Activated CD8-positive, alpha-beta memory T cell treated with anti-CD3 and anti-CD28 coated beads, Interleukin-2, amount 50 U/mL, for 48 hours (primary cell): Measurements from ENCODE around the gene EBF4.

Source experiments
- DNase-seq: peaks from one replicate; pipeline ENCODE4 v3.0.0-alpha.2; 2020

EBF4 gene

GRCh38 chr20:2700913-2701620, 8.5 kb downstream of the EBF4 start:
- DNase-seq = peak; percentile 28

DNA sequence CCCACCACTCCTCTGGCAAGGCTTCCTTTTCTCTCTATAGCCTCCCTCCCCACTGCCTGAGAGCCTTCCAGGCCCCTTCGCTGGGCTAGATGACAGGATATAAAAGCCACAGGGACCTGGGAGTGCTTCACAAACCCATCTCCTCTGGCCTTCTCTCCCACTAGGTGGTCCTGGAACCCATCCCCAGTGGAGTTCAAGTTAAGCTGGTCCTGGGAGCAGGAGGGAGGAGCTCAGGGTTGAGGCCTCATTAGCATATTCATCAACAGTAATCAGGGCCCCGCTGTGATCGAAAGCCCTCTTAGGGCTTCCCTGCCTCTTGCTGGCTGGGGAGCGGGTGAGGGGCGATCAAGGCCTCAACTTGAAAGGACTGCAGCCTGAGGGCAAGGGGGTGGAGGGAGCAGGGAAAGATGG, 9.1 kb downstream of the EBF4 start:
- DNase-seq = peak; percentile 28

DNA sequence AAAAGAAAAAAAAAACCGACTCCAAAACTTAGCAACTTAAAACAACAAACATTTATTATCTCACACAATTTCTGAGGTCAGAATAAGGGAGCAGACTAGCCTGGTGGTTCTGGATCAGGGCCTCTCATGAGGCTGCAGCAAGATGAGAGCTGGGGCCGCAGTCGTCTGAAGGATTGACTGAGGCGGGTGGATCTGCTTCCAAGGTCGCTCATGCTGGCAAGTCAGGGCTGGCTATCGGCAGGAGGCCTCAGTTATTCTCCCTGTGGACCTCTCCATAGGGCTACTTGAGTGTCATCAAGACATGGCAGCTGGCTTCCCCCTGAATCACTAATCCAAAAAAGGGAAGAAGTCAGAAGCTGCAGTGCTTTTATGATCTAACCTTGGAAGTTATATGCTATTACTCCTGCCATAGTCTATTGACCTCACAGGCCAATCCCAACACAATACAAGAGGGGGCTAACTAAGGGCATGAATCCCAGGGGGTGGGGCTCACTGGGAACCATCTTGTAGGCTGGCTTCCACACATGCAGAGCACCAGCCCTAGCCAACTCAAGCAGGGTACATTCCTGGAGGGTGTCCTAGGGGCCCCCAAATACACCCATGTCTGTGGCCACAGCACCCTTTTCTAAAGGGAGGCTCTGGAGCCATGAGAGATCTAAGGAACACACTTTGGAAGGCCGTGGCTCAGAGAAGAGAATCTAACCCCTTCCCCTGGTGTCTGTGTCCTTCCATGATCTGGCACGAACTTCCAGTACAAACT, 11.3 kb downstream of the EBF4 start:
- peak; percentile 33 for DNase-seq

DNA sequence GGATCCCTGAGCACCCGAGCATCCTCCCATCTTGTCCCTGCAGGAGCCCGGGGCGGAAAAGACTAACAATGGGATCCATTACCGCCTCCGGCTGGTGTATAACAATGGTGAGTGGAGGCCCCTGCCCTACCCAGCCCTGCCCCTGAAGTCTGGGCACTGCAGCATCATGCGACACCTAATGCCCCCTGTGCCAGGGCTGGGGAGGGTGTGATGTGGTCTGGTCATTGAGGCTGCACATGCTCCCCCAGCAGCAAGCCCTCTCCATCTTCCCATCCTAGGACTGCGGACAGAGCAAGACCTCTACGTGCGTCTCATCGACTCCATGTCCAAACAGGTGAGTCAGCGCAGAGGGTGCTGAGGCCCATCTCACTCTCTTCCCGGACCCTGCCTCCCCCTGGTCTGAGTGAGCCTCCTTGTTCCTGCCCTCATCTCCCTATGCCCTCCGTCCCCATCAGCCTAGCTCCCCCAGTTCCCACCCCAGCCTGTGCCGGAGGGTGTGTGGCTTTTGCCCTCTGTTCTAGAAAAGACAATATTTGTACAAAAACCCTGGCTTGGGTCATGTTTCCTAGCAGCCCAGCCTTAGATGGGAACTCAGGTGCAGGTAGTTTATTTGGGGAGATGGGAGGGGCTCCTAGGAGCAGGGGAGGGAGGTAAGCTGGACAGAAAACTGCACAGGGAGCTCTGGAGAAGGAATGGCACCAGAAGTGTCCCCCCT, 13.5 kb downstream of the EBF4 start:
- peak; percentile 36 for DNase-seq

- DNase-seq = peak; percentile 50
Observed at GRCh38 chr20:2706688-2707352, 14.2 kb downstream of the EBF4 start.

GRCh38 chr20:2707353-2708072, 14.9 kb downstream of the EBF4 start:
- DNase-seq = peak; percentile 45

GRCh38 chr20:2708073-2708415, 15.5 kb downstream of the EBF4 start:
- DNase-seq = no peak

DNA sequence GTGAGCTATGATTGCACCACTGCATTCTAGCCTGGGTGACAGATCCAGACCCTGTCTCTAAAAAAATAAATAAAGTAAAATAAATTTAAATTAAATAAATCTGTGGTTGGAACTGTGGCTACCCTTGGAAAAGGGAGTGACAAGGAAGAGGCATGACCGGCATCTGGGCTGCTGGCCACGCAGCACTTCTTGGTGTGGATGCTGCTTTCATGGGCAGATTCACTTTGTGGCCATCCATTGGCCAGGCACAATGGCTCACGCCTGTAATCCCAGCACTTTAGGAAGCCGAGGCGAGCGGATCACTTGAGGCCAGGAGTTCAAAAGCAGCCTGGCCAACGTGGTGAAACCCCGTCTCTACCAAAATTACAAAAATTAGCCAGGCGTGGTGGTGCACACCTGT, 16.1 kb downstream of the EBF4 start:
- DNase-seq = peak; percentile 25

- DNase-seq = peak; percentile 38
Observed at GRCh38 chr20:2709205-2709981, 16.8 kb downstream of the EBF4 start.

GRCh38 chr20:2713285-2713684, 20.7 kb downstream of the EBF4 start:
- peak; percentile 33 for DNase-seq

DNA sequence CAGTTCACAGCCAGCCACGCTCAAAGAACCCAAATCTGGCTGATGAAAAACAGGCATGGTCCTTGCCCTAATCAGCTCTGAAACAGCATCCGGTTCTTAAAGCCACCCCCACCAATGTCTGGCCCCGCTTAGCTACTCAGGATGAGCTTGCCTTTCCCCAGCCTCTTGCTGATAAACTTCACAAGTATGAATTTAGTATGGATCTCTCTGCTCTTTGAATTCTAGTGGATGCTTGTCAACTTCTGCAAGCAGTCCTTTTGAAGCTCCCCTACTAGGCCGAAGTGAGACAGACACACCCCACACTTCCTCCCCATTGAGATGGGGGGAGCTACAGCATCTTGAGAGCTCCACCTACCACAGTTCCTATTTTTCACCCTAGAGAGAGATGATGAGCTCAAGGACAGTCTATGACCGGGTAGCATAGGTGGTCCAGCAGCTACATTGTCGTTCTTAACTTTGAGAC, 36.7 kb downstream of the EBF4 start:
- DNase-seq = no peak

DNA sequence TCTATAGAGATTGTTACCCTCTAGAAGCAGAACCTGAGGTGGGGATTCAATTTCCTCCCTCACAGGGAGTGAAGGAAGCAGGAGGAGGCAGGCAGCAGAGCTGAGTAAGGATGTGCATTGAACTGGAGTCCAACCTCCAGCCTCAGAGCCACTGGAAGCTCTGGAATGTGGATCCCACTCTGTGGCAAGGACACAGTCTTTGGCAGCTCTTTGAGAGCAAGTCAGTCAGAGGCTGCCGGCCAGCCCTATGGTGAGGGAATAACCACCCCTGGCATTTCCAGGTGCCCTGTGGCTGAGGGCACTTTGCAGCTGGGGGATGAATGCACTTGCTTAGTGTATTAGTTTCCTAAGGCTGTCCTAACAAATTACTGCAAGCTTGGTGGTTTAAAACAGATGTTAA, 37.2 kb downstream of the EBF4 start:
- no peak for DNase-seq

DNA sequence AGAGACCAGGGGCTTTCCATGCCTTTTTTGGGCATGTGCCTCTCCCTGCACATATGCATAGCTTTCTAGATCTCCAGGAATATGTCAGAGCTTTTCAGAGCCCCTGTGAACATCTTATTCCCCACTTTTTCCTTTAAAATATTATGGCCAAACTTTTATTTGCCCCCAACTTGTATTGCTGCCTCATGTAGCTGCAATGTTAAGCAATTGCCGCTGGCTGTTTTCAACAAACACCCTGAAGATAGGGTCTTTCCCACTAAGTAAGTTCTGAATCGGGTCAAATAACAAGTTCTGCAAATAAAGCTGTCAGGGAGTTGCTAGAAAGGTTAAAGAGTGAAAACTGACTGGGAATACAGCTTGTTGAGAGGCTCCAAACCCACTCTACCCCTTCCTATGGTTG, 42.3 kb downstream of the EBF4 start:
- no peak for DNase-seq

DNA sequence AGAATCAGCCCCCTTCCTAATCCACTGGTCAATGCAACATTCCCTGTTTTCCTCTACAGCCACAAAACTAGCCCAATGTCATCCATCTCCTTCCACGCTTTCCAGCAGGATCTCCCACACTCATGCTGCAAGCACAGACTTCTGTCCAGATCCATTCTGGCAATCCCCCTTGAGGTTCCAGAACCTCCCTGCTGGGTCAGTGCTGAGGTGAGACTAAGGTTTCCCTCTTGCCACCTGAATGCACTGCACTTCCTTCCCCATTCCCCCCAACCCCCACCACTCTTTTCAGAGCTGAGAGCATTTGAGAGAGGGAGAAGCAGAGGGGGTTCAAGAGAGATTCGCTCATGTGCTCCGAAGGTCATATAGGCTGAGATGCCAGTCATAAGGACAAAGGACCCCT, 43.9 kb downstream of the EBF4 start:
- no peak for DNase-seq

DNA sequence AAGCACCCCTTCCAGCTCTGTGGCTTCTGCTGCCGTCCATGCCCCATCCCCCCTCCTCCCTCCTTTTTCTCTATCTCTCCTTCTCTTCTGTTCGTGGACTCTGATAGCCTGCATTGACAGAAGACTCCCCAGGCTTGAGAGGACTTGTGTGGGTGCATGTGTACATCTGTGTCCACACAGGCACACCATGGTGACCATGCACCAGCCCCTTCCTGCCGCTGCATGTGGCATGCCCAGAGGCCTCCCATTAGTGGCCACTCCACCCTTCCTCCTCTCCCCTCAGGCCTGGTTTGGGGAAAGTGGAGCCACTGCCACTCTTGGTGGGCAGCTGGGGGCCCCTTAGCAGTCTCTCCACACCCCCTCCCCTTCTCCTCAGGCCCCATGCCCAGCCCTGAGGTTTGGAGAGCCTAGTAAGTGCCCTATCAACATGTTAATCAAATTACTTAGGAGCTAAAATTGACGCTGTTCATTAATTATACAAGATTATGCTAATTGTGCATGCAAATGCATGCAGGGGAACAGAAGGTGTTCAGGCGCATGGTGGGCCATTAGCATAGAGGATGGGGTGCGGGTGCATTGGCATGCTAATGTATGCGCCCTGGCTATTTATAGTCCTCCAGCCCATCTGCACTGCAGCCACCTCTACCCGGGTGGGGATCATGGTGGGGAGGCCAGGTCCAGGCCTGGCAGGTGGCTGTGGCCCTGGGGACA, 45.9 kb downstream of the EBF4 start:
- DNase-seq = peak; percentile 43

DNA sequence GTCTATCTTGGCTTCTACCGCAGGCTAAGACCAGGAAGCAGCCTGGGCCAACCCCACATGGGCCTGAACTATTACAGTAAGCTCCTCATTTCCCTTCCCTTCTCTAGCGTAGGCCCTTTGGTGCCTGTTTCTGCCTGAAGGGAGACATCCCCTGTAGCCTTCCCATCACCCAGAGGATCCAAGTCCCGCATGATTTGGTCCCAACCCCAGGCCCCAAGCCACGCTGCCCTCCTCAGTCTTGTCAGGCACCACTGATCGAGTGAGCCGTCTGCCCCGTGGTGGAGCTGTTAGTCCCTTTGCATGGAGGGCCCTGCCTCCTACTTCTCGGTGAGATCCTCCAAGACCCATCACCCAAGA, 46.4 kb downstream of the EBF4 start:
- DNase-seq = peak; percentile 34

- no peak for DNase-seq
Observed at GRCh38 chr20:2740702-2741101, 48.1 kb downstream of the EBF4 start.

DNA sequence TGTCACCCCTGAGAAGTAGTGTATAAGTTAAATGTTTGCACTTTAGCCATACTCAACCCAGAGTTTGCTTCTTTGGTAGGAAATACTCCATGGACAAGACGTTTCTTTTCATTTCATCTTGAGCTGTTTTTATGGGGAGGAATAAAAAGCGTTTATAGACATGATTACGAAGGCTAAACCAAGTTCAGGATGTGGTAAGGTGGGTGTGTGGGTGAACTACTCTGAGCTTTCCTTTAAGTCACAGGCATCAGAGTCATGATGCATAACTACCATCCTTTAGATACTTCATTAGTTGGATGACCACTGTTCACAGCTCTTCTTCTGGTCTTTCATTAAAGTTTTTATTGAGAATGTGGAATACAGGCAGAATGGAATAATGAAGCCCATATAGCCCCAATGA, 48.9 kb downstream of the EBF4 start:
- DNase-seq = peak; percentile 30

GRCh38 chr20:2741881-2742280, 49.3 kb downstream of the EBF4 start:
- DNase-seq = peak; percentile 53

- DNase-seq = no peak
Observed at GRCh38 chr20:2742431-2742830, 49.9 kb downstream of the EBF4 start.

GRCh38 chr20:2742934-2743559, 50.5 kb downstream of the EBF4 start:
- DNase-seq = peak; percentile 83
